GM13976 (cell line): ENCODE results near the gene USH2A.

Experiments
- DNase-seq: peaks from one replicate; pipeline ENCODE4 v3.0.0; 2012; ENCODE audit warnings: low spot score
- CTCF ChIP-seq: IDR thresholded peaks from 2 replicates; pipeline ENCODE4 v1.5.1; 2012; ENCODE audit warnings: borderline replicate concordance, mild to moderate bottlenecking; ENCODE audit not compliant: insufficient read depth; ENCODE audit errors: extremely low read depth, missing control alignments, control extremely low read depth
- in situ Hi-C: fragments of 300-500 bp; cut with MboI; formaldehyde crosslinking; loops from one replicate; pipeline ENCODE4 v1.12.0; 2022; ENCODE audit warnings: low sequenced_read_pairs, mixed read lengths, inconsistent platforms; ENCODE audit not compliant: unreplicated experiment

The USH2A gene

GRCh38 chr1:215970406-215970805 is 452.8 kb downstream of the USH2A start:
- no peak for TF ChIP-seq CTCF
- DNase-seq: no peak
- in situ Hi-C loops: no loop called here

- no peak for DNase-seq
- in situ Hi-C loops: no loop called here
- no peak for TF ChIP-seq CTCF
These were observed 459.6 kb downstream of the USH2A start for GRCh38 chr1:215963621-215964020.

- no peak for TF ChIP-seq CTCF
- in situ Hi-C loops: no loop called here
These were observed 460.2 kb downstream of the USH2A start for GRCh38 chr1:215963040-215963439.

GRCh38 chr1:215958841-215959240 is 464.4 kb downstream of the USH2A start:
- in situ Hi-C loops: no loop called here
- TF ChIP-seq CTCF: no peak
- no peak for DNase-seq

More at GRCh38 chr1:215963040-215963439, 460.2 kb downstream of the USH2A start:
- no peak for DNase-seq

GRCh38 chr1:215957663-215958062 is 465.6 kb downstream of the USH2A start:
- in situ Hi-C loops: no loop called here
- no peak for DNase-seq
- TF ChIP-seq CTCF: no peak

- in situ Hi-C loops: no loop called here
- no peak for DNase-seq
- TF ChIP-seq CTCF: no peak
These were observed 490.7 kb downstream of the USH2A start for GRCh38 chr1:215932558-215932957.

- TF ChIP-seq CTCF: no peak
- in situ Hi-C loops: no loop called here
- no peak for DNase-seq
These were observed 496.6 kb downstream of the USH2A start for GRCh38 chr1:215926670-215927069.
